GM12878 (cell line): ENCODE results near the gene APBB3. TPM values are rescaled to one million over a fixed set of nuclear protein-coding genes. Genes with fewer than 3 reads are reported as not detected.

Source experiments
- ATAC-seq: fragments of 200-7000 bp; cut with Tn5 transposase; 3 replicates; pipeline ENCODE4 v1.9.1; 2020; ENCODE audit warnings: mild to moderate bottlenecking, moderate library complexity
- BruUV-seq: library from RNA; stranded (reverse); fragments of 400-500 nt; replicated peaks from 2 replicates; lab custom pipeline; 2021; lab: Mats Ljungman, UMichigan
- CTCF ChIA-PET: fragments of 300-600 bp; sonication (Branson Sonifier 250); formaldehyde crosslinking; extraction: SDS; loops from one replicate; lab custom pipeline; 2021; ENCODE audit warnings: inconsistent platforms; lab: Yijun Ruan, JAX
- POLR2A ChIA-PET: fragments of 350-600 bp; formaldehyde crosslinking; extraction: SDS; loops from one replicate; lab custom pipeline; 2021; ENCODE audit warnings: inconsistent platforms; lab: Charles Lee
- RAD21 ChIA-PET: fragments of 300-600 bp; sonication (Branson Sonifier 250); formaldehyde crosslinking; loops from one replicate; lab custom pipeline; 2023; ENCODE audit warnings: antibody characterized with exemption; ENCODE audit not compliant: unreplicated experiment; lab: Charles Lee
- SMC1A ChIA-PET: fragments of 300-600 bp; sonication (Branson Sonifier 250); formaldehyde crosslinking; loops from one replicate; lab custom pipeline; 2023; ENCODE audit not compliant: unreplicated experiment, uncharacterized antibody; lab: Charles Lee
- DNase-seq: peaks from one replicate; pipeline ENCODE4 v3.0.0-alpha.2; 2011; ENCODE audit warnings: low read depth, low spot score
- FAIRE-seq: peaks from 3 replicates; lab custom pipeline; 2011; peaks lifted over from hg19 to GRCh38; lab: Jason Lieb, UNC
- H2AFZ ChIP-seq: 2 replicates; pipeline ENCODE4 v1.6.0; 2011; ENCODE audit warnings: low read depth, low read length, control low read depth; ENCODE audit not compliant: control insufficient read depth
- H3K27ac ChIP-seq: 2 replicates; pipeline ENCODE4 v1.5.1; 2011; ENCODE audit warnings: control low read depth; ENCODE audit not compliant: control insufficient read depth, insufficient read depth
- H3K27me3 ChIP-seq, 2 experiments: replicated peaks in 1 of 2; 2 replicates each; pipeline versions ENCODE4 v1.6.0 to v1.6.1; 2011; ENCODE audit warnings: low read length in 1 of 2; ENCODE audit not compliant: control insufficient read depth in 2 of 2, insufficient read depth in 2 of 2
- H3K36me3 ChIP-seq, 2 experiments: 2 replicates each; pipeline ENCODE4 v1.5.1; 2011; ENCODE audit warnings: low read length in 1 of 2; ENCODE audit not compliant: control insufficient read depth in 2 of 2, insufficient read depth in 2 of 2
- H3K4me1 ChIP-seq: 2 replicates; pipeline ENCODE4 v1.6.1; 2011; ENCODE audit warnings: mild to moderate bottlenecking, low read length, moderate library complexity, mixed read lengths; ENCODE audit not compliant: control insufficient read depth, insufficient read depth
- H3K4me2 ChIP-seq: 2 replicates; pipeline ENCODE4 v1.6.0; 2011; ENCODE audit warnings: control low read depth; ENCODE audit not compliant: control insufficient read depth, insufficient read depth
- H3K4me3 ChIP-seq: fragments of 200-600 bp; sonication (generic); 2 replicates; pipeline ENCODE4 v1.5.1; 2016
- H3K79me2 ChIP-seq: 2 replicates; pipeline ENCODE4 v1.6.0; 2011; ENCODE audit warnings: low read length; ENCODE audit not compliant: control insufficient read depth, insufficient read depth
- H3K9ac ChIP-seq: 2 replicates; pipeline ENCODE4 v1.8.0; 2011; ENCODE audit warnings: low read length, control low read depth, mixed read lengths; ENCODE audit not compliant: control insufficient read depth, insufficient read depth
- H3K9me3 ChIP-seq: replicated peaks from 3 replicates; pipeline ENCODE4 v1.5.1; 2011; ENCODE audit warnings: mild to moderate bottlenecking, low read length; ENCODE audit not compliant: control insufficient read depth, insufficient read depth
- H4K20me1 ChIP-seq: 2 replicates; pipeline ENCODE4 v1.6.0; 2011; ENCODE audit not compliant: control insufficient read depth, insufficient read depth
- CEBPB ChIP-seq, 2 experiments: fragments of 150-350 bp in 1 of 2; IDR thresholded peaks; 2 replicates each; pipeline ENCODE4 v1.6.1; 2012 to 2014; ENCODE audit warnings: low read depth in 2 of 2, low read length in 2 of 2, borderline replicate concordance in 1 of 2, inconsistent platforms in 1 of 2
- CEBPZ ChIP-seq: fragments of 150-350 bp; IDR thresholded peaks from 2 replicates; pipeline ENCODE4 v1.6.1; 2016; ENCODE audit warnings: low read depth, low read length
- FOXM1 ChIP-seq: IDR thresholded peaks from 2 replicates; pipeline ENCODE4 v1.6.1; 2012; ENCODE audit warnings: low read depth, mild to moderate bottlenecking, inconsistent platforms, low read length, moderate library complexity
- GABPA ChIP-seq: IDR thresholded peaks from 2 replicates; pipeline ENCODE4 v1.6.1; 2014; ENCODE audit warnings: antibody characterized with exemption, low read depth, mild to moderate bottlenecking, inconsistent platforms
- IRF4 ChIP-seq: IDR thresholded peaks from 2 replicates; pipeline ENCODE4 v1.6.1; 2011; ENCODE audit warnings: low read depth, low read length
- MYB ChIP-seq: fragments of 150-350 bp; IDR thresholded peaks from 2 replicates; pipeline ENCODE4 v1.6.1; 2014; ENCODE audit warnings: mild to moderate bottlenecking, low read depth, low read length, borderline replicate concordance
- NBN ChIP-seq: fragments of 450-650 bp; IDR thresholded peaks from 2 replicates; pipeline ENCODE4 v1.6.1; 2016
- NFYA ChIP-seq: IDR thresholded peaks from 2 replicates; pipeline ENCODE4 v1.6.1; 2011; ENCODE audit warnings: low read depth, mild to moderate bottlenecking, low read length, improper control_type of control experiment, borderline replicate concordance
- SIX5 ChIP-seq: IDR thresholded peaks from 2 replicates; pipeline ENCODE4 v1.6.1; 2011; ENCODE audit warnings: mild to moderate bottlenecking, low read depth, low read length, moderate library complexity; ENCODE audit not compliant: severe bottlenecking
- SMARCA5 ChIP-seq: fragments of 450-650 bp; IDR thresholded peaks from 2 replicates; pipeline ENCODE4 v1.6.1; 2017; ENCODE audit warnings: mild to moderate bottlenecking
- TARDBP ChIP-seq: IDR thresholded peaks from 2 replicates; pipeline ENCODE4 v1.6.1; 2016; ENCODE audit warnings: borderline replicate concordance
- USF2 ChIP-seq: IDR thresholded peaks from 2 replicates; pipeline ENCODE4 v1.6.1; 2011; ENCODE audit warnings: low read depth, low read length, improper control_type of control experiment, borderline replicate concordance
- WRNIP1 ChIP-seq: IDR thresholded peaks from 2 replicates; pipeline ENCODE4 v1.6.1; 2011; ENCODE audit warnings: low read depth, low read length, improper control_type of control experiment, borderline replicate concordance
- YBX1 ChIP-seq: fragments of 450-650 bp; IDR thresholded peaks from 2 replicates; pipeline ENCODE4 v1.6.1; 2016; ENCODE audit warnings: antibody characterized with exemption
- ZBTB4 ChIP-seq: fragments of 450-650 bp; formaldehyde crosslinking; IDR thresholded peaks from 2 replicates; pipeline ENCODE4 v1.4.0; 2022; ENCODE audit warnings: mild to moderate bottlenecking, moderate library complexity
- ZNF207 ChIP-seq: fragments of 450-650 bp; IDR thresholded peaks from 2 replicates; pipeline ENCODE4 v1.6.1; 2014; ENCODE audit warnings: antibody characterized with exemption, mild to moderate bottlenecking, borderline replicate concordance
- ZNF217 ChIP-seq: fragments of 450-650 bp; IDR thresholded peaks from 2 replicates; pipeline ENCODE4 v1.6.1; 2017; ENCODE audit warnings: antibody characterized with exemption, mild to moderate bottlenecking
- ZNF274 ChIP-seq: IDR thresholded peaks from one replicate; pipeline ENCODE4 v1.8.0; 2011; ENCODE audit not compliant: insufficient read length, insufficient read depth
- WGBS: methylation state at CpG from one replicate; pipeline ENCODE4 v1.1.6; 2016; ENCODE audit warnings: low lambda C conversion rate; ENCODE audit not compliant: insufficient replicate concordance, insufficient coverage; ENCODE audit errors: missing lambda C conversion rate; 5-methylcytosine and 5-hydroxymethylcytosine counted together
- in situ Hi-C: fragments of 300-500 bp; cut with MboI; formaldehyde crosslinking; loops from 9 replicates; pipeline ENCODE4 v1.14.3; 2018; ENCODE audit warnings: mixed read lengths
- intact Hi-C: fragments of 100-400 bp; cut with micrococcal nuclease; formaldehyde crosslinking; loops from one replicate; pipeline ENCODE4 v1.14.2; 2022; ENCODE audit not compliant: unreplicated experiment
- polyA plus RNA-seq, 11 experiments: library from polyadenylated mRNA; depleted of rRNA in 4 of 11; unstranded in 6 of 11; stranded (reverse) in 5 of 11; fragments of >200 nt; fragmentation: Nextera tagmentation in 4 of 11; fragmentation: Illumina TruSeq in 1 of 11; extraction: Ambion mirVana in 4 of 11; extraction: Trizol in 1 of 11; gene quantifications; 1 replicate in 1 of 11; 2 replicates in 10 of 11; pipeline versions ENCODE4 v1.2.1 to v1.2.3, GENCODE V29; 2011 to 2016; ENCODE audit warnings: inconsistent platforms in 2 of 11, missing spikeins in 2 of 11, low read depth in 1 of 11
- total RNA-seq, 4 experiments: library from RNA; depleted of rRNA in 3 of 4; stranded (reverse); fragments of >200 nt in 3 of 4; fragmentation: Illumina TruSeq in 1 of 4; extraction: Trizol in 1 of 4; gene quantifications; 2 replicates each; pipeline versions ENCODE4 v1.2.1 to v1.2.3, GENCODE V29; 2013 to 2021

The APBB3 gene
- total and polyA plus RNA-seq, 10 of the 15 experiments (the other 5 are each of a cell fraction or from before 2014, with no cell fraction given), result 0.35 to 33.3 (median 14.3) TPM

- no peak for TF ChIP-seq SIX5
- TF ChIP-seq ZNF207, result no peak
- TF ChIP-seq NFYA, result no peak
- no peak for TF ChIP-seq USF2
Observed at GRCh38 chr5:140574165-140574564, 9.8 kb upstream of the APBB3 start (continued).

GRCh38 chr5:140573683-140574082 lies 9.3 kb upstream of the APBB3 start:
- Histone ChIP-seq H2AFZ (no peak overlapping the region), H4K20me1 (no peaks in the 10 kb centered on the region), H3K4me2 (no peak overlapping the region), H3K9ac (no peak overlapping the region), H3K4me1 (peaks cover 11% of the 10 kb centered on the region), H3K27me3 (no peaks in the 10 kb centered on the region), H3K4me3 (no peak overlapping the region), H3K27ac (no peak overlapping the region), H3K36me3 (peaks cover 0 to 6% of the 10 kb centered on the region in 2 experiments; a peak in 2 of 4 replicates), H3K79me2 (no peaks in the 10 kb centered on the region; the same call in 1 of the 2 replicates), H3K9me3 (no peaks in the 10 kb centered on the region)
- WGBS, result 85% methylated on average over 7 of the region's 7 CpGs
- in situ Hi-C loops, result no loop called here
- intact Hi-C loops, result no loop called here
- RAD21 ChIA-PET, result no interaction called here
- no peak for ATAC-seq
- POLR2A ChIA-PET, result interaction anchor here (1.0 kb wide), 1 partner anchor 13 kb away, joined by 3 read pairs; no protein-coding TSS in a partner anchor
- SMC1A ChIA-PET, result no interaction called here
- no peak for FAIRE-seq
- BruUV-seq, result no TSS peak
- CTCF ChIA-PET, result no interaction called here
- DNase-seq, result no peak
- TF ChIP-seq MYB (no peak), CEBPZ (no peak), ZNF217 (no peak), TARDBP (no peak), NFYA (no peak), GABPA (no peak), FOXM1 (no peak), ZNF274 (no peak), NBN (no peak), ZBTB4 (CRISPR knock-in tag) (no peak), CEBPB (IDR thresholded peaks at IDR 0.05; ENCODE audit: borderline replicate concordance in 1 of 2, low read depth in 2 of 2, low read length in 2 of 2) (no peak), SMARCA5 (no peak), WRNIP1 (no peak), YBX1 (no peak), IRF4 (no peak)
